ENCODE results near the gene HEG1.

DNA sequence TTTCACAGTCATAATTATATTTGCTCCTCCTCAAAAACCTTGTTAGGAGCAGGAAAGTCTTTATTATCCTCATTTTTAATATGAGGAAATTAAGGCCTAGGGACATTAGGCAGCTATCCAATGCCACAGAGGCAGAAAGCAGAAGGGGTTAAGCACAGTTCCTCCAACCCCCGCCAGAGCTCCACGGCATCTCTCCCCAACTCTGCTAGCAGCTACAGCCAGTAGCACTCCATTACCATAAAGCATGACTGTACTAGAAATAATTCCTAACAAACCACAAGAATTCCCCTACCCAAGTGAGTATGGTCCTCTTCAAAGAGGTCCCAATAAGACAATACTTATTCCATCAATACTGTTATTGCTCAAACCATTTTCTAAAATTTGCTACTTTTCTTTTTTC is 9.8 kb downstream of the HEG1 start:
- TF ChIP-seq CTCF (conservative IDR thresholded peaks at IDR 0.05; ENCODE audit: low read depth, low read length) (no peak), EZH2 (IDR thresholded peaks at IDR 0.05; ENCODE audit: low read length, unreplicated experiment) (no peak), EZH2phosphoT487 (IDR thresholded peaks at IDR 0.05; ENCODE audit: borderline replicate concordance, low read length) (no peak)
